GM12878 (cell line): ENCODE results near the gene GNG3.

Source experiments
- MEF2B ChIP-seq: fragments of 450-650 bp; IDR thresholded peaks from 2 replicates; pipeline ENCODE4 v1.6.1; 2018; ENCODE audit warnings: mild to moderate bottlenecking, moderate library complexity; ENCODE audit not compliant: partially characterized antibody, poor library complexity, severe bottlenecking
- MYC ChIP-seq: IDR thresholded peaks from 2 replicates; pipeline ENCODE4 v1.6.1; 2011; ENCODE audit warnings: mild to moderate bottlenecking, low read length, moderate library complexity, inconsistent platforms; ENCODE audit not compliant: insufficient read depth, insufficient replicate concordance, insufficient read length, severe bottlenecking

- TF ChIP-seq MYC (no peak), MEF2B (no peak)
These were observed 8.0 kb downstream of the GNG3 start for GRCh38 chr11:62715150-62716130.
